HuH-7 (cell line): ENCODE measurements around the gene VN1R5.
"Not testable (repeated sequence)": the region's sequence is repeated elsewhere in the genome, so short reads cannot be mapped to it uniquely, and the experiment has no call there.

ENCODE experiments used
- DNase-seq: peaks from one replicate; pipeline ENCODE4 v3.0.0; 2011; ENCODE audit warnings: low spot score

The VN1R5 gene

DNA sequence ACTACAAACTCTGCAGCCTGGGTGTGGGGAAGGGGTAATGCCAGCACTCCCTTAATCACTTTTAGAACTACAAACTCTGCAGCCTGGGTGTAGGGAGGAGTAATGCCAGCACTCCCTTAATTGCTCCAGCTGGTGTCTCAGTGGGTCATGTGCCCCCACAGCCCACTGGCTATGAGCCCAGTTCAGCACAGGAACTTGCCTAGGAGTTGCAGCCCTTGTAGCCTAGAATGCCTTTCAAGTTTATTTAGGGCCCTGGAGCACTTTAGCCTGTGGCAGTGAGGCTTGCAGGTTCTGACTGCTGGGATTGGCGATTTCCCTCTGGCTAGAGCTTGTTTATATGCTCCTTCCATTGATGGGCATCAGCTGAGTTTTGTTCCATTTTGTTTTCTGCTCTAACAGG lies 17.1 kb downstream of the VN1R5 start:
- no peak for DNase-seq

DNA sequence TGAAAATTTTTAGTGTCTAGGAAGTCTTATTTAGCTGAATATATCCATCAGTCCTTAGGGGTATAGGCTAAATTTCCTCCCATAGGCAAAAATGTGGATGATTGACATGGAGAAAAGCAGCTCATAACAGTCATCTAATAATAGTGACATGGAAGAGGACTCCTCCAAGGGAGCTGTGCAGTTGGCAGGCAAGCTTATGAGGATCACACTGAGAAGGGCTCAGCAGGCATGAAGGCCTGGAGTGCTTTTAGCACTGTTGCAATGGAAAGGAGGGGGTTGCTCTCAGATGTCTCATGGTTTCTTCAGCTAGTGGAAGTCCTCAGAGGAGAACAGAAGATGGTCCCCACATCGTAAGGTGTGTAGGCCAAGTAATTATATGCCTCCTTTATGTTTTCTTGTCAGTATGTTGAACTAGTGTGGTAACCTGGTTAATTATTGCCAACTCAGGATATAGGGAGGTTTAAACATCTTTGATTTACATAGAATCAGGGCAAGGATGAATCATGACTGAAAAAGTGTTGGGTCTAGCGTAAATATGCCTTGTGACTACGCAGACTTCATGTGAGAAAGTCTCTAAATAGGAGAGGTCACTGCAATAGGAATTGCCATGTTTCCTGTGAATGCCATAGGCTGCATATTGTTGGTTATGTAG lies 18.9 kb downstream of the VN1R5 start:
- no peak for DNase-seq

DNA sequence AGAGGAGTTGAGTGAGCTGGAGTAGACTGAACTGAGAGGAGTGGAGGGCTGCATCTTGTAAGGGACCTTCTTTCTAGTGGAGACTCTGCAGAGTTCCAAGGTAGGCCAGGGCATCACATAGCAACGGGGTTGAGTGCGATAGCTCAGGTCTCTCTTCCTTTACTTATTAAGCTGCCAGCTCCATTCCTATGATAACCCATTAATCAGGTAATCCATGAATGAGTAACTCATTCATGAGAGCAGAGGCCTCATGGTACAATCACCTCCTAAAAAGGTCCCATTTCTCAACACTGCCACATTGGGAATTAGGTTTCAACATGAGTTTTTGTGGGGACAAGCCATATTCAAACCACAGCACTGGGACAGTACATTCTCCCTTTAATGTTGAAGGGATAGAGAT lies 21.3 kb downstream of the VN1R5 start:
- DNase-seq = no peak

DNA sequence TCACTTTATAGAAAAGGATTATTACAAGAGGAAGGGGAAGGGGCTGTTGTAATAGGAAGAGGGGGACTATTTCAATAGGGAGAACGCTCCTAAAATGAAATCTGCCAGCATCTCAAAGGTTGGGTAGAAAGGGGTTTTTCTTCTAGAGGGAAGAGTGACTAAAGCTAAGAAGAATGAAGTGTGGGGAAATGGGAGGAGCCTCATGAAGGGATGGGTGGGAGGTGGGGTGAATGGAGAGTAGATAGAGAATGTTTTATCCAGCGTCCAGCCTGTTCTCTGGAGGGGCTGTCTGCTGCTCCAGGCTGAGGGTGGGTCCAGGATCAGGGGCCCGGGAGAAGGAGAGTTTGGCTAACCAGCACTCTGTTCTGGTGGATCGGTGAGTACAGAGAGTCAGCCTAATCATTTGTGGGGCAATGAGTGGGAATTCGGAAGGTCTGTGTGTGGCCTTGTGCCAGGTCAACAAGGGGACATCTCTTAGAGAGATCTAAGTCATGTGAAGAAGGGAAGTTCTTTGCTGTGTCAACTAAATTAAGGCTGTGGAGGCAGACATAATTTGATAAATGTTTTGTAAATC lies 25.2 kb downstream of the VN1R5 start:
- DNase-seq = no peak

DNA sequence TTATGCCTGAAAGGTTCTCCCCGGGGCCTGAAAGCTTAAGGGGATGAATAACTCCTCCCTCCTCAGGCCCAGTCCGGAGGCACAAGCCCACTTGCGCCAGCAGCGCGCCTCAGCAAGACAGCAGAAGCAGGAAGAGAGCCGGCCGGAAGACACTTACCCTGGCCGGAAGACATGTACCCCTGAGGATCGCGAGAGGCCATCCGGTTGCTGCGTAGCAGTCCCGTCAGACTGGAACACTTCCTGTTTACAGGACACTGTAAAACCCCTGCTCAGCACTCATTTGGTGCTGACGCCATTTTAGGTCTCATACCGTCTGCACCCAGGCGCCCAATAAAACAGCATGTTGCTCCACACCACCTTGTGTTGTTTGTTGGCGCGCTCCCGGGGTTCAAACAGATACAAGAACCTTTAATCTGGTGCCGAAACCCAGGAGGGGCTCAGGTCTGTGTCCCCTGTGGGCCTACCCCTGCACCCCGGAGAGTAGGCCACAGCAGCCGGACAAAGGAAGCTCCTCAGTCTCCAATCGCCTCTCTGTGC lies 30.3 kb downstream of the VN1R5 start:
- DNase-seq = no peak

DNA sequence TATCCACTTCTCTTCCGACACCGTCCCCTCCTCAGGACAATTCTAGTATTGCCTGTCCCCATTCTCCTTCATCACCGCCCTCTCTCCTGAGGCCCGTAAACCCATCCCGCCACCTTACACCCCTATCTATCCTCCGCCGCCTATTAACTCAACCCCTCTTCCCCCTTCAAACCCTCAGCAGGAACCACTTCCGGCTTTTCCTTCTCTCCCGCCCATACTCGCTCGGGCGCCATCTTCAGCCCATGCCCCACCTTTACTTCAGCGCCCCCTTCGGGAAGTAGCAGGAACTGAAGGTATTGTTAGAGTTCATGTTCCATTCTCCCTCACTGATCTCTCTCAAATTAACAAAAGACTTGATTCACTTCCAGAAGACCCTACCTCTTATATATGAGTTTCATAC lies 31.6 kb downstream of the VN1R5 start:
- DNase-seq = no peak

DNA sequence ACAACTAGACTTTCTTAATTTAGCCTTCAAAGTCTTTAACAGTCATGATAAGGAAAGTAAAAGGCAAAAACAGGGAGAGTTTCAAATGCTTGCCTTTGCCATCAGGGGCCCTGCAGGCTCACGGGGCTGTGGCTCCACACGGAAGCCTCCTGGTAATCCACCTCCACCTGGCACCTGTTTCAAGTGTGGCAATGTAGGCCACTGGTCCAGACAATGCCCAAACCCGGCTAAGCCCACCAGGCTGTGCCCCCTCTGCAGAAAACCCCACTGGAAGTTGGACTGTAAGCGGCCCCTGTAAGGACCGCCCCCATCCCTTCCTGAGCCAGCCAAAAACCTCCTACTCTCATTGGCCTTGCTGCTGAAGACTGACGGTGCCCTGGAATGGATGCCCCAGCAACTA lies 32.5 kb downstream of the VN1R5 start:
- DNase-seq = no peak

DNA sequence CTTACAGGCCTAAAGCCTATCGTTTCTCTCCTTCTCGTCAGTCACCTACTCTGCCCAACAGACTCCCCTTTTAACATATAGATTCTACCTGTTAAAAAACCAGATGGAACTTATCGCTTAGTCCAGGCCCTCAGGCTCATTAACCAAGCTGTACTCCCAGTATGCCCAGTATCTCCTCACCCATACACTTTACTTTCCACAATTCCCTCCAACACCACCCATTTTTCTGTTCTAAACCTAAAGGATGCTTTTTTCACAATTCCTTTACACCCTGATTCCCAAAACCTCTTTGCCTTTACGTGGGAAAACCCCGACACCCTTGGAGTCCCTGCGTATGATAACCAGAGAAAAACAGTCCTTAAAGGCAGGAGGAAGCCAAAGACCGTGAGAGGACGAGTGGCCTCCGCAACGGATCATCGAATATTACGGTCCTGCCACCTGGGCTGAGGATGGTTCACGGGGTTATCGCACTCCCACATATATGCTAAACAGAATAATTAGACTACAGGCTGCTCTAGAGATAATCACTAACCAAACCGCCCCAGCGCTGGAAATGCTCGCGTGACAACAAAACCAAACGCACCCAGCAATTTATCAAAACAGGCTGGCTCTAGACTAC lies 33.5 kb downstream of the VN1R5 start:
- DNase-seq = not testable (repeated sequence)

DNA sequence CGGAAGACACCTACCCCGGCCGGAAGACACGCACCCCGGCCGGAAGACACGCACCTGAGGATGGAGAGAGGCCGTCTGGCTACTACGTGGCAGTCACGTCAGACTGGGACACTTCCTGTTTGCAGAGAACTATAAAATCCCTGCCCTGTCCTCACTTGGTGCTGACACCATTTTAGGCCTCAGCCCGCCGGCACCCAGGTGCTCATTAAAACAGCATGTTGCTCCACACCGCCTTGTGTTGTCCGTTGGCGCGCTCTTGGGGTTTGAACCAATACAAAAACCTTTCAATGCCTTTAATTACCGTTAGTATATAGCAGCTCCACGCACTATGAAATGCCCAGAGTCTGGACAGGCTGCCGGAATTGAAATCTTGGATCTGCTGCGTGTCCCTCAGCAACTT lies 34.7 kb downstream of the VN1R5 start:
- DNase-seq = no peak

DNA sequence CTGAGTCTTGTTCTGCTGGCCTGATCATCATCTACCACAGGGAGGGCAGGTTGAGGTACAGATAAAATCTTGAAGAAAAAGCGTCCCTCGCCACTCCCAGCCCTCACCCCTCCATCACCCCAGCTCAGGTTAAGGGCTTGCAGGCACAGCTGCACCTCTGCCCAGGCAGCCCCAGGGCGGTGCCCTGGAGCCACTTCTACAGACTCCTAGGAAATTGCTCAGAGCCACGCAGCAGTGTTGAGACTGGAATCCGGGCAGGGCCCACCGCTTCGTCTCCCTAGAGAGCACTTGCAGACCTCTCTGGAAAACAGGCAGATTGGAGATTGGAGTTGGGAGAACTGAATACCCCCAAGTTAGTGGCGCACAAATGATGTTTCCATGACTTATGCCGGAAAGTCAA lies 35.3 kb downstream of the VN1R5 start:
- DNase-seq = no peak

DNA sequence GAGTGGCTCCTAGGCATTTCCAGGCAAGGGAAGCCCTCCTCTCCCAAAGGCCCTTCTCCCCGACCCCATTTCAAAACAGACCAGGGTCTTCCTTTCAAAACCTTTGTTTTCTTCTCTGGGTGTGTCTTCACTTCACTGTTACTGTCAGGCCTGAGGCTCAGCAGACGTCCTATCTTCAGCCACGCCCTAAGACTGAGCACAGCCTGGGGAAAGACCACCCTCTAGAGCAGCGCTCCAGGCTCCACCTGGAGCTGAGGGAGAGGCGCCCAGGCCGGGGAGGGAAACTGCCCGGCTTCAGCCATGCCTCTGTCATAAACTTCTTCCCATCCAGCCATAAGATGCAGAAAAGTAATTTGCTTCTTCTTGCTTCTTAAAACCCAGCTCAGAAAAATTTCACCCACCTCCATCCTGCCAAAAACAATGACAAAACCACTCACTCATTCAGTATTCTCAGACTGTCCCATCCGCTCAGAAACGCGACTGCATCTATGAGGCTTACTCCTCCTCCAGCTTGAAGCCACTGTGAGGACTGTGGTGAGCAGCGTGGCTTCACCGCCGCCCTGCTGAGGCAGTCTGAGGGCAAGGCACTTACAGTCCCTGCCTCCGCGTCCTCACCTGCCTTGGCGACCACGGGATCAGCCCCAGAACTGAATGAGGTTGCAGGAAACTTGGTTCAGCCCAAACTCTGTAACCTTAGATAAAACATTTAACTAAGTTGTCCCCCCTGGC lies 36.1 kb downstream of the VN1R5 start:
- no peak for DNase-seq

DNA sequence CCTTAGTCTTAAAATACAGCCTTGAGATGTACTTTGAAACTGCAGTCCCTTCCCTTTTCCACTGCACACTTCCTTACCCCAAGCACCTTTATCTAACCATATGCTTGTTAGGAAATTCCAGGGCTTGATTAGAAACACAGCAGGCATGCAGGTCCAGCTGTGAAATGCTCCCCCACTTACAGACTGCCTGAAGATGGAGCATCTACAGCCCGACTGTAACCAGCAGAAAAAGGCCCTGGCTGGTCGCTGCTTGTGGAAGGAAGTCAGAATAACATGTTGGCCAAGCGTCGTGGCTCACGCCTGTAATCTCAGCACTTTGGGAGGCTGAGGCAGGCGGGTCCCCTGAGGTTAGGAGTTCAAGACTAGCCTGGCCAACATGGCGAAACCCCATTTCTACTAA lies 37.2 kb downstream of the VN1R5 start:
- DNase-seq = no peak

DNA sequence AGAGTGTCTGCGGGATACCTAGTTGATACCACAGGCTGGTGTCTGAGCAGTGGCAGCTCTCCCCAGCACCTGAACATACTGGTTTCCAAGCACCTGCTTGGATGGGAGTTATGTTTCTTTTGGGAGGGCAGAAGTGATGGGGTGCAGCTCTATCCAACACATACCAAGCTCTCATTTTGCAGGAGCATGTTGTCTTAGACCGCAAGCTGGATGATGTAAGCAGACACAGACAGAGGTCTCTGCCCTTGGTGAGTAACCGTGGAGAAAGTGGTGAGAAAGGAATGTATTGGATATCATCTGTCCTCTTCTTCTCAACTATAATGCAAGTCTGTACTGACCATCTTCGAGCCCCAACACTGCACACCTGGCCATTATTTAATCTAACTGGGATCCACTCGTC lies 38.4 kb downstream of the VN1R5 start:
- no peak for DNase-seq

DNA sequence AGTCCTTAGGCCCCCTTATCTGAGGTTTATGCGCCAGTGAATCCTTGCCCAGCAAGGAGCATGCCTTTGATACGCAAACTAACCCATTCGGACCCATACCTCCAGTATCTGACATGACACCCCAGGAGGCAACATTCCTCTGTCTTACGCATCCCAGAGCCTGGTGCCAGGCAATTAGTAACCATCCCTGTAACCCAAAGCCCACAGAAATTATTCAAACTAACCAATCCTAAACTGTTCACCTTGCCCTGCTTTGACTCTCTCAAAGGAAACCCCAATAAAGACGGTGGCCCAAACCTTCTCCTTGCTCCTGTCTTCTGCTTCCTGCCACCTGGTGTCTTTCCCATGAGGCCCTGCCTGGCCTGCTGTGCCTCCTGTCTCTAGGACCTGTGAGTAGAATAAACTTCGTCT lies 39.4 kb downstream of the VN1R5 start:
- no peak for DNase-seq

DNA sequence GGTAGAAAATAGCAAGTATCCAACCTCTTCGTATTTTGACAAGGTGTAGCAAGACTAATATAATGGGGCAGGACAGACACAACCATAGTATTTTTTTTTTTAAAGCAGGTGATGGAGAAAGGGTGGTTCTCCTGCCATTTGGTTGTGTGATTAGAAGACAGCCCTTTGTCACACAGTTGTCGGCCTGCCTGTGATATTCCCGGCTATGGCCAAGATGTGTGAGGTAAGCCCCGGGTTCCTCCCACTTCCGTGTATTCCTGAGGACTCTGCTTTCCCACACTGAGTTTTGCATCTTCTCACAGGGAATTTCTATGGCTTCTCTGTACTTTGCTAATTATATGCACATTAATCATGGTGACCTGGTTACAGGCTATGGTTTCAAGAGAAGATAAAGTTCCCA lies 39.9 kb downstream of the VN1R5 start:
- no peak for DNase-seq

DNA sequence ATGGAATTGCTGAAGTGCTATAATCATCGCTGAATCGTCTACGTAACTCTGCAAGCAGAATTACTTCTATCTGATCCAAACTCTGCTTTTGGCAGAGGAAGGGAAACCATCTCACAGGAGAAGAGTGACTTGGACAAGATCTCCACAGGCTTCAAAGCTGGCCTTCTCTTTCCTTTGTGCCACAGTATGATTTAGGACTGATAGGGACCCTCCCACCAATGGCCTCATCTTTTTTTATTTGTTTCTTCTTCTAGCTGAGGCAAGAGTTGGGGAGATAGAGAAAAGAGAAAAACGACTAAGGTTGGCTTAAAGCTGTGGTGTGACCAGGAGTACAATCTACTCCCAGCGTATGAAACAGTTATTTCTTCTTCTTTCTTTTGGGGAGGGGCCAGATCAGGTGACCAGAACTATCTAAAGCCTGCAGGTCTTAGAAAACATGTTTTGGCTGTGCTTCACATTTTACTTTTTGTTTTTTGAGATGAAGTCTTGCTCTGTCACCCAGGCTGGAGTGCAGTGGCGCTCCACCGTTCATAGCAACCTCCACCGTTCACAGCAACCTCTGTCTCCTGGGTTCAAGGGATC lies 40.8 kb downstream of the VN1R5 start:
- DNase-seq = no peak

DNA sequence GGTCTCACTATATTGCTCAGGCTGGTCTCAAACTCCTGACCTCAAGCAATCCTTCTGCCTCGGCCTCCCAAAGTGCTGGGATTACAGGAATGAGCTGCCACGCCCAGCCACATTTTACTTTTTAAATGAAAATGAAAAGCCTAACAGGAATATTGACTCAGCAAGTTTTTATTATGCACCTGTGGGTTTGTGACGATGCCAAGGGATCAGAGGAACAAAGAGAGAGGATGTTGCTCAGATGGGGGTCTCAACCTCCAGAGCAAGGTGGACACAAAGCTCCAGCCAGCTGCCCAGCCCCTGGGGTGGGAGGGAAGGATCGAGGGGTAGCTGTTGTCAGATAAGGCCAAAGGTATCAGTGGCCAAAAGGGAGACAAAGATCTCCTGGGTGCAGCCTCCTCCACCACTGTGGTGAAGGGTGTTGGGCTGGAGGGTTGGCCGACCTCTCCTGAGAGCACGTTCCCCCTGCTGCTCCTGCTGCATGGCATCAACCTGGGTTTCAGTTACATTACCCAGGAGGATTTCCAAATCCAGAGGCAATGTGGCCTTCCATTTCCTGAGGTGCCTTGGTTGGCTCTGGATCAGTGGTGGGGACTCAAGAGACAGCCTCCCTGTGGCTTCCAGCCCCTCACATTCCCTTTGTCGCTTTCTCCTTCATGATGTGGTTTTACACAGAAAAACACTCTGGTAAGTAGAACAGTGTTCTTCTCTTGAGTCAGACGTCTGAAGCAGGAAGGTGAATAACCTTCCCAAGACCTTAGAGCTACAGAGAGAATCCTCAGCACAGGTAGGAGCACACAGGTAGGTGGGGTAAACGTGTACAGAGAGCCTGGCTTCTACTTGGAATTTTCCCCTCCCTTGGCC lies 41.6 kb downstream of the VN1R5 start:
- no peak for DNase-seq

DNA sequence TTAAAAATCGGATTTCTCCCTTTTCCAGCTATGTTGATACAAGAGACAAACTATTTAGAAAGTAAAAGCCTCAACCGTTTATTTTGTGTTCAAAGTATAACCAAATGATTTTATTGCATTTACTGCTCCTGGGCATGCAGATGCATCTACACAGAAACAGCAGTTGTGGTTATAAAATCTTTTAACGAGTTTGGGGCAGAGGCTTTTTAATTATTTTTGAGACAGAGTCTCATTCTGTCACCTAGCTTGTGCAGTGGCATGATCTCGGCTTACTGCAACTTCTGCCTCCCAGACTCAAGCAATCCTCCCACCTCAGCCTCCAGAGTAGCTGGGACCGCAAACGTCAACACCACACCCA lies 42.2 kb downstream of the VN1R5 start:
- DNase-seq = no peak

DNA sequence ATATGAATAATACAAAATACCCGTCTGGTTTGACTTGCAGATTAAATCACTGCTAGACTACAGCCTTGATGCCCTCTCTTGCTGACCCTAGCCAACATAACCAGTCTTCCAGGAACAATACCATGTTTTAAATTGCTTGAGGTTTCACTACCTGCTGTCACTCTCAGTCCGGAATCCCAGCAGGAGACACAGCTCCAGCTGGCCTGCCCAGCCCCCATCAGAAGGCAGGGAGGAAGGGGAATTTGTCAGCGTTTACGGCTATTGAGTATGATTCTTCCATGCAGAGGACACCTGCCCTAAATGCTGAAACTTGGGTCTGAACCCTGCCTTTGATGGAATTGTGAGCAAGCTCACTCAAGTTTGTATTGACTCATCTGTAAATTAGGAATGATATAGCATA lies 42.8 kb downstream of the VN1R5 start:
- DNase-seq = no peak

DNA sequence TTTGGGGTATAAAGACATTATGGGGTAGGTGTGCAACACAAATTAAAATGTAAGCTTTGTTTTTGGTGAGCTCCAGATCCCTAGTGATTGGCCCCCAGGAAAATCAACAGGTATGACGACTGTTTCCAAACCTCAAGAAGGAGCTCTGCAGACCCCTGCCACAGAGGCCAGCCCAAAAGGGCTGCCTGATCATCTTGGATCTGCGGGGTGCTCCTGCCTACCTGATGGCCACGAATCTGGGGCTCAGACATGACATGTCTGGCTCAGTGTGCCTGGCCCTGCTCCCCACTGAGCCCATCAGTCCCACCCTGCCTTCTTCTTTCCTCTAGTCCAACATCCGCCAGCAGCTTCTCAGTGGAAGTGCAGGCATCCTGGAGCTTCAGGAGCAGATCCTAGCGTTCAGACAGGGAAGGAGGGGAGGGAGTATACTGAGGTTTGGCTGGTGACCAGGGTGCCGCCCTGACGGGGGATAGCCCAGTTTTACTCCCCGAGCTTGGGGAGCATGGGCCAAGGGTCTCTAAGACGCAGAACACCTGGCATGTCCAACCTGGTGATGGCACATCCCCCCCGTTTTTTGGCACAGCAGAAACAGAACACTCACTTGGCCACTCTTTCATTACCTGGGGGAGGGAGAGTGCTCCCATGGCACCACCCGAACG lies 44.0 kb downstream of the VN1R5 start:
- DNase-seq = no peak

DNA sequence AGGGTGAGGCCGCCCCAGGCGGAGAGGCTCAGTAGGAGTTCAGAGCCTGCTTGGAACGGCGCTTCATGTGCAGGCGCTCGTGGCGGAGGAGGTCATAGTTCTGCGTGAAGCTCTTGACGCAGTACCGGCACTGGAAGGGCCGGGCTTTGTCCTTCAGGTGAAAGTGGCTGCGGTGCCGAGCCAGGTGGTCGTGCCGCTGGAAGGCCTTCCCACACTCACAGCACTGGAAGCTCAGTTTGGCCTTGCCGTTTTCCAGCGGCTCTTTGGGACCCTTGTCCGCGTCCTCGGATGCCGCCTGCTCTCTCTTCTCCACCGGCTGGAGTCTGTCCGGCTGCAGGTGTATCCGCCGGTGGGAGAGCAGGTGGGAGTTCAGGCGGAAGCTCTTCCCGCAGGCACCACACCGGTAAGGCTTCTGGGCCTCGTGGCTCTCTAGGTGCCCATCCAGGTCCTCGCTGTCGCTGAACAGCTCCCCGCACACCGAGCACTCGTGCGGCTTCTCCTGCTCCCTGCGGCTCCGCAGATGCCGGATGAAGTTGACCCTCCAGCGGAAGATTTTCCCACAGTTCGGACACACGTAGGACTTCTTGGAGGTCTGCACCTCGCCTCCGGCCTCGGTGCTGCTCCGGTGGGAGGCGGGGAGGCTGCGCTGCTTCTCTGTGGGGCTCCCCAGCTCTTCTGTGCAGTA lies 44.8 kb downstream of the VN1R5 start:
- DNase-seq = no peak
